Liver (tissue), 3 donors: Measurements from ENCODE around the gene TMEM218.

Experiments used
- EGR1 ChIP-seq, 2 donors: IDR thresholded peaks; 2 replicates each; pipeline ENCODE4 v1.6.1; 2016 to 2018; ENCODE audit warnings: antibody characterized with exemption in 2 of 2, low read depth in 2 of 2
- GABPA ChIP-seq, 2 donors: IDR thresholded peaks in 1 of 2; conservative IDR thresholded peaks in 1 of 2; 2 replicates each; pipeline ENCODE4 v1.6.1; 2016; ENCODE audit warnings: antibody characterized with exemption in 2 of 2, mild to moderate bottlenecking in 1 of 2, moderate library complexity in 1 of 2
- RAD21 ChIP-seq, 2 donors: IDR thresholded peaks; 2 replicates each; pipeline ENCODE4 v1.6.1; 2016; ENCODE audit warnings: antibody characterized with exemption in 2 of 2, mild to moderate bottlenecking in 2 of 2
- RXRA ChIP-seq, 2 donors: IDR thresholded peaks; 2 replicates each; pipeline ENCODE4 v1.6.1; 2017 to 2018; ENCODE audit warnings: antibody characterized with exemption in 2 of 2, mild to moderate bottlenecking in 1 of 2
- TF ChIP-seq, protein P1 (sequence below): IDR thresholded peaks from 2 replicates; pipeline ENCODE4 v1.6.1; 2016; ENCODE audit warnings: antibody characterized with exemption
- TF ChIP-seq, protein P2 (sequence below): fragments of 150-350 bp; IDR thresholded peaks from 2 replicates; pipeline ENCODE4 v1.5.1; 2017; ENCODE audit warnings: improper control_type of control experiment, low read depth, low read length; ENCODE audit not compliant: missing input control
- TF ChIP-seq, protein P3 (sequence below): IDR thresholded peaks from 2 replicates; pipeline ENCODE4 v1.6.1; 2016; ENCODE audit warnings: antibody characterized with exemption, mild to moderate bottlenecking
- donor health status: healthy.
- donor health status: healthy.

DNA sequence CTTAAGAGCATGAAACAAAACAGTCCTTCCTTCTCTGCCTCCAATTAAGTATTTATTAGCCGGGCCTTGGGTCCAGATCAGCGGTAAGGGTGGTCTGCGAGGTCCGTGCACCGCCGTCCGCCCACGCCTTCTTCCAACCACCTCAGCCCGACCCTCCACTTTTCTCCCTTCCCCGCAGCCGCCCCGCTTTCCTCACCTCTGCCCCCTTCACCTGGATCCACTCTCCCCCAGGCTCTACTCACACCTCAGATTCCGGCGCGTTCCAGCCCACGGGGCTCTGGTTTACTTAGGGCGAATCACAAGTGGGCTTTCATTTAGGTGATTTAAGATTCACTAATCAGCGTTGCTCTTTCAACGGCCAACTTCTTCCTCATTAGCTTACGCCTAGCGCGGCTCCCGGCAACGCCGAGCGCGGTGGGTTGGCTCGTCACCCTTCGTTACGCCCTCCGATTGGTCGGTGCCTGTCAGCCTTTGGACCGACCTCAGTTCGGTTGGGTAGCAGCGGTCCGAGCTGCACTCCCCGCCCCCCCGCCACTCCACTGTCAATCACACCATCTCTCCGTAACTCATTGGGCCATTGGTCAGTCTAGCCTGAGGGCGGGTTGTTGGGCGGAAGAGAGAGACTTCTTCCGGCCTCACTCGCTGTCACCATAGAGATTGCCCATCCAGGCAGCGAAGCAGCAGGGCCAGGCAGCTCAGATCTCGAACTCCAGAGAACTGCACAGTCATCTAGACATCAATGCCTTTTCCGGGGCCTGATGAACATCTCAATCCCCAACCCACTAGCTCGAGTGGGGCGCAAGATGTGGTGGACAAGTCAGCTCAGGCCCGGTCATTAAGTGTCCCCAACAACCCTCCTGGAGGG lies at the start of gene TMEM218:
- TF ChIP-seq, protein P1, sequence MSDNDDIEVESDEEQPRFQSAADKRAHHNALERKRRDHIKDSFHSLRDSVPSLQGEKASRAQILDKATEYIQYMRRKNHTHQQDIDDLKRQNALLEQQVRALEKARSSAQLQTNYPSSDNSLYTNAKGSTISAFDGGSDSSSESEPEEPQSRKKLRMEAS = peak; percentile 26
- TF ChIP-seq, protein P2, sequence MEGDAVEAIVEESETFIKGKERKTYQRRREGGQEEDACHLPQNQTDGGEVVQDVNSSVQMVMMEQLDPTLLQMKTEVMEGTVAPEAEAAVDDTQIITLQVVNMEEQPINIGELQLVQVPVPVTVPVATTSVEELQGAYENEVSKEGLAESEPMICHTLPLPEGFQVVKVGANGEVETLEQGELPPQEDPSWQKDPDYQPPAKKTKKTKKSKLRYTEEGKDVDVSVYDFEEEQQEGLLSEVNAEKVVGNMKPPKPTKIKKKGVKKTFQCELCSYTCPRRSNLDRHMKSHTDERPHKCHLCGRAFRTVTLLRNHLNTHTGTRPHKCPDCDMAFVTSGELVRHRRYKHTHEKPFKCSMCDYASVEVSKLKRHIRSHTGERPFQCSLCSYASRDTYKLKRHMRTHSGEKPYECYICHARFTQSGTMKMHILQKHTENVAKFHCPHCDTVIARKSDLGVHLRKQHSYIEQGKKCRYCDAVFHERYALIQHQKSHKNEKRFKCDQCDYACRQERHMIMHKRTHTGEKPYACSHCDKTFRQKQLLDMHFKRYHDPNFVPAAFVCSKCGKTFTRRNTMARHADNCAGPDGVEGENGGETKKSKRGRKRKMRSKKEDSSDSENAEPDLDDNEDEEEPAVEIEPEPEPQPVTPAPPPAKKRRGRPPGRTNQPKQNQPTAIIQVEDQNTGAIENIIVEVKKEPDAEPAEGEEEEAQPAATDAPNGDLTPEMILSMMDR = no peak
- TF ChIP-seq GABPA (IDR thresholded peaks at IDR 0.05 in 1 of 2, conservative IDR thresholded peaks at IDR 0.05 in 1 of 2) = peak; percentile 82 to 95
- TF ChIP-seq, protein P3, sequence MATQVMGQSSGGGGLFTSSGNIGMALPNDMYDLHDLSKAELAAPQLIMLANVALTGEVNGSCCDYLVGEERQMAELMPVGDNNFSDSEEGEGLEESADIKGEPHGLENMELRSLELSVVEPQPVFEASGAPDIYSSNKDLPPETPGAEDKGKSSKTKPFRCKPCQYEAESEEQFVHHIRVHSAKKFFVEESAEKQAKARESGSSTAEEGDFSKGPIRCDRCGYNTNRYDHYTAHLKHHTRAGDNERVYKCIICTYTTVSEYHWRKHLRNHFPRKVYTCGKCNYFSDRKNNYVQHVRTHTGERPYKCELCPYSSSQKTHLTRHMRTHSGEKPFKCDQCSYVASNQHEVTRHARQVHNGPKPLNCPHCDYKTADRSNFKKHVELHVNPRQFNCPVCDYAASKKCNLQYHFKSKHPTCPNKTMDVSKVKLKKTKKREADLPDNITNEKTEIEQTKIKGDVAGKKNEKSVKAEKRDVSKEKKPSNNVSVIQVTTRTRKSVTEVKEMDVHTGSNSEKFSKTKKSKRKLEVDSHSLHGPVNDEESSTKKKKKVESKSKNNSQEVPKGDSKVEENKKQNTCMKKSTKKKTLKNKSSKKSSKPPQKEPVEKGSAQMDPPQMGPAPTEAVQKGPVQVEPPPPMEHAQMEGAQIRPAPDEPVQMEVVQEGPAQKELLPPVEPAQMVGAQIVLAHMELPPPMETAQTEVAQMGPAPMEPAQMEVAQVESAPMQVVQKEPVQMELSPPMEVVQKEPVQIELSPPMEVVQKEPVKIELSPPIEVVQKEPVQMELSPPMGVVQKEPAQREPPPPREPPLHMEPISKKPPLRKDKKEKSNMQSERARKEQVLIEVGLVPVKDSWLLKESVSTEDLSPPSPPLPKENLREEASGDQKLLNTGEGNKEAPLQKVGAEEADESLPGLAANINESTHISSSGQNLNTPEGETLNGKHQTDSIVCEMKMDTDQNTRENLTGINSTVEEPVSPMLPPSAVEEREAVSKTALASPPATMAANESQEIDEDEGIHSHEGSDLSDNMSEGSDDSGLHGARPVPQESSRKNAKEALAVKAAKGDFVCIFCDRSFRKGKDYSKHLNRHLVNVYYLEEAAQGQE = peak; percentile 58
- TF ChIP-seq RXRA (IDR thresholded peaks at IDR 0.05) = peak; percentile 40 to 59
- TF ChIP-seq RAD21 (IDR thresholded peaks at IDR 0.05) = peak in 1 of 2 donors; percentile 7
- TF ChIP-seq EGR1 (IDR thresholded peaks at IDR 0.05; ENCODE audit: low read depth in 2 of 2) = no peak
